SJSA1 (cell line): ENCODE results near the gene HOXD8. TPM values are rescaled to one million over a fixed set of nuclear protein-coding genes. Genes with fewer than 3 reads are reported as not detected.

Source experiments
- DNase-seq, 2 experiments: peaks; one replicate each; pipeline ENCODE4 v3.0.0-alpha.2; 2015 to 2020; ENCODE audit warnings: low spot score in 2 of 2, low read depth in 1 of 2
- H3K27ac ChIP-seq: fragments of 250-450 bp; sonication (Bioruptor Pico); 2 replicates; pipeline ENCODE4 v1.5.1; 2020; ENCODE audit warnings: mild to moderate bottlenecking, moderate library complexity
- H3K27me3 ChIP-seq: fragments of 250-450 bp; sonication (Bioruptor Pico); replicated peaks from 2 replicates; pipeline ENCODE4 v1.5.1; 2020; ENCODE audit warnings: mild to moderate bottlenecking, moderate library complexity
- H3K36me3 ChIP-seq: fragments of 250-450 bp; sonication (Bioruptor Pico); 2 replicates; pipeline ENCODE4 v1.5.1; 2020; ENCODE audit warnings: mild to moderate bottlenecking
- H3K4me1 ChIP-seq: fragments of 250-450 bp; sonication (Bioruptor Pico); replicated peaks from 2 replicates; pipeline ENCODE4 v1.6.1; 2021; ENCODE audit warnings: mild to moderate bottlenecking
- H3K4me3 ChIP-seq: fragments of 250-450 bp; sonication (Bioruptor Pico); 2 replicates; pipeline ENCODE4 v1.5.1; 2020; ENCODE audit warnings: mild to moderate bottlenecking
- H3K9me3 ChIP-seq: fragments of 250-450 bp; sonication (Bioruptor Pico); replicated peaks from 2 replicates; pipeline ENCODE4 v1.5.1; 2020; ENCODE audit warnings: mild to moderate bottlenecking
- total RNA-seq: library from RNA; depleted of rRNA; stranded (reverse); fragments of >200 nt; shearing (Covaris generic); gene quantifications from 2 replicates; pipeline ENCODE4 v1.2.3, GENCODE V29; 2014; rRNA removed

Gene HOXD8
- total RNA-seq, 1 experiment from 2014 or later, result 16.8 TPM

- Histone ChIP-seq H3K4me1 (peaks cover 25% of the 10 kb centered on the region), H3K27ac (no peak overlapping the region), H3K4me3 (no peak overlapping the region), H3K36me3 (no peaks in the 10 kb centered on the region), H3K9me3 (no peaks in the 10 kb centered on the region), H3K27me3 (no peaks in the 10 kb centered on the region; the same call in 1 of the 2 replicates)
- no peak for DNase-seq
These were observed 52.0 kb downstream of the HOXD8 start for GRCh38 chr2:176181551-176181950.

Other genes starting within 250 kb of the HOXD8 start
- gene LNPK, start 127.4 kb upstream of the HOXD8 start, total RNA-seq, result 46.0 and 54.6 TPM in 2 replicates
- not detected in 2 replicates for gene EVX2, start 45.7 kb upstream of the HOXD8 start, total RNA-seq
- 0.06 and 0.50 TPM in 2 replicates for gene HOXD13, start 37.0 kb upstream of the HOXD8 start, total RNA-seq
- gene HOXD12, start 29.9 kb upstream of the HOXD8 start, total RNA-seq, result 0.13 TPM in 1 of 2 replicates, not detected in the other
- gene HOXD11, start 22.4 kb upstream of the HOXD8 start, total RNA-seq, result not detected in 2 replicates
- not detected in 2 replicates for gene HOXD10, start 12.9 kb upstream of the HOXD8 start, total RNA-seq
- 1.8 TPM in 2 replicates for gene HOXD9, start 7.0 kb upstream of the HOXD8 start, total RNA-seq
- 0.29 and 5.9 TPM in 2 replicates for gene HOXD4, start 21.8 kb downstream of the HOXD8 start, total RNA-seq
- gene HOXD3, start 27.6 kb downstream of the HOXD8 start, total RNA-seq, result 0.66 and 1.1 TPM in 2 replicates
- not detected in 2 replicates for gene HOXD1, start 59.0 kb downstream of the HOXD8 start, total RNA-seq
- gene MTX2, start 139.7 kb downstream of the HOXD8 start, total RNA-seq, result 34.1 and 34.3 TPM in 2 replicates